IPS DF 6.9 (cell line): Measurements from ENCODE around the gene GPD1.
A peak's percentile ranks its signal among the peaks of the same experiment; 100 is the strongest.

Source experiments
- DNase-seq: peaks from one replicate; pipeline ENCODE4 v3.0.0-alpha.2; 2013; ENCODE audit warnings: low read depth, low spot score
- H3K27ac ChIP-seq: one replicate; pipeline ENCODE4 v1.5.1; 2013; ENCODE audit warnings: low read length, control low read depth
- H3K27me3 ChIP-seq: 2 replicates; pipeline ENCODE4 v1.6.1; 2013; ENCODE audit warnings: mild to moderate bottlenecking, low read length; ENCODE audit not compliant: control insufficient read depth, insufficient read depth
- H3K36me3 ChIP-seq: 2 replicates; pipeline ENCODE4 v1.6.1; 2013; ENCODE audit warnings: low read length; ENCODE audit not compliant: control insufficient read depth, insufficient read depth
- H3K4me1 ChIP-seq: 2 replicates; pipeline ENCODE4 v1.6.1; 2013; ENCODE audit warnings: low read length; ENCODE audit not compliant: control insufficient read depth, insufficient read depth
- H3K4me3 ChIP-seq: 2 replicates; pipeline ENCODE4 v1.5.1; 2013; ENCODE audit warnings: mild to moderate bottlenecking, low read length
- H3K9me3 ChIP-seq: 2 replicates; pipeline ENCODE4 v1.6.1; 2013; ENCODE audit warnings: low read length, inconsistent platforms; ENCODE audit not compliant: control insufficient read depth, insufficient read depth
- WGBS: extraction: QIAGEN DNeasy Blood & Tissue Kit; methylation state at CpG from one replicate; pipeline ENCODE4 v1.1.7; 2013; ENCODE audit warnings: mixed read lengths, missing lambda C conversion rate; ENCODE audit not compliant: insufficient read length, insufficient coverage; 5-methylcytosine and 5-hydroxymethylcytosine counted together

The GPD1 gene

DNA sequence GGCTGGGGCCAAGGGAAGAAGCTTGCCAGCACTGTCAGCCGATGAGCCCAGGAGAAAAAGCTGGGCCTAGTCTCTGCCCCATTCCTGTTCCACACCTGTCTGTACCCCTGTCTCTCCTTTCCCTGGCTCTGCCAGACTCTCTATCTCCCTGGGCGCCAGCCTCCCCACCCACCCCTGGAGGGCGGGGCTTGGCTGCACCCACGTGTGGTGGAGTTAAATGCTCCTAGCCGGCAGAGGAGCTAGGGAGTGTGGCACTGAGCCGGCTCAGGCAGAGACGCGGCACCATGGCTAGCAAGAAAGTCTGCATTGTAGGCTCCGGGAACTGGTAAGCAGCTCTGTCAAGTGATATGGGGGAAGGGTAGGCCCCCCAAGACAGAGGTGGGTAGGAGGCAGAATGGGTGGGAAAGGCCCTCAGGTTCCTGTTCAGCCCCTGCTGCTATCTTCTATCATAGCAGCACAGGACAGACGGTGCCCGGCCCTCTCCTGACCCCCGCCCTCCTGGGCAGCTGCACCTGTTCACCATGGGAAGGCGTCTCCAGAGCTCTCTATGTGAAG, at the start of gene GPD1:
TSS of gene GPD1 (plus strand) at position 242 of the 555 bp plus-strand sequence. CDS start at position 285, 43 bp downstream.
- no peak within 1 kb of the TSS for H3K4me3 ChIP-seq
- WGBS, result no CpG with 5 or more reads among the region's 13 CpGs
- no peak for DNase-seq
- H3K27ac ChIP-seq, result no peak within 1 kb of the TSS
- peaks cover 7% of the 10 kb centered on the region; the same call in 1 of the 2 replicates for H3K36me3 ChIP-seq
- peaks cover 4% of the 10 kb centered on the region for H3K4me1 ChIP-seq
- H3K27me3 ChIP-seq, result no peaks in the 10 kb centered on the region
- H3K9me3 ChIP-seq, result no peaks in the 10 kb centered on the region

GRCh38 chr12:50055831-50056638, 47.8 kb upstream of the GPD1 start:
- Histone ChIP-seq H3K4me1 (peaks cover 4% of the 10 kb centered on the region), H3K36me3 (no peaks in the 10 kb centered on the region), H3K27ac (no peak overlapping the region), H3K27me3 (peaks cover 49% of the 10 kb centered on the region), H3K4me3 (no peak overlapping the region), H3K9me3 (no peaks in the 10 kb centered on the region)
- no peak for DNase-seq
- WGBS, result no CpG with 5 or more reads among the region's 17 CpGs

DNA sequence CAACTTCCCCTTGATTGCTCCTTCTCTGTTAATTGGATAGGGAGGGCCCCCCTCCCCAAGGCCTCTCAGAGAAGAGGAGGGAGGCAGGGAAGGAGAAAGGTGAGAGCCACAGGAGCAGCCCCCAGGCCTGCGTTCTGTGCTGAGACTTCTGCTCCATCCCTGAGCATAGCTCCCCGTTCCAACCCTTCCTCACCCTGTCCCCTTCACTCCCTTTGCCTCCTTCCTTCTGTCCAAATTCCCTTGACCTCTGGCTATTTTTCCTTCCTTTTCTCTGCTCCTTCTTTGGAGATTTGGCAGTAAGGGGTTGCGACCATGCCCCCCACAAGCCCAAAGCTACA, 47.2 kb upstream of the GPD1 start:
- Histone ChIP-seq H3K4me3 (peak overlapping the region; percentile 41; the same call in 1 of the 2 replicates), H3K9me3 (no peaks in the 10 kb centered on the region), H3K36me3 (no peaks in the 10 kb centered on the region), H3K27ac (no peak overlapping the region), H3K27me3 (peaks cover 49% of the 10 kb centered on the region), H3K4me1 (peaks cover 4% of the 10 kb centered on the region)
- no CpG with 5 or more reads among the region's 3 CpGs for WGBS
- DNase-seq, result no peak

DNA sequence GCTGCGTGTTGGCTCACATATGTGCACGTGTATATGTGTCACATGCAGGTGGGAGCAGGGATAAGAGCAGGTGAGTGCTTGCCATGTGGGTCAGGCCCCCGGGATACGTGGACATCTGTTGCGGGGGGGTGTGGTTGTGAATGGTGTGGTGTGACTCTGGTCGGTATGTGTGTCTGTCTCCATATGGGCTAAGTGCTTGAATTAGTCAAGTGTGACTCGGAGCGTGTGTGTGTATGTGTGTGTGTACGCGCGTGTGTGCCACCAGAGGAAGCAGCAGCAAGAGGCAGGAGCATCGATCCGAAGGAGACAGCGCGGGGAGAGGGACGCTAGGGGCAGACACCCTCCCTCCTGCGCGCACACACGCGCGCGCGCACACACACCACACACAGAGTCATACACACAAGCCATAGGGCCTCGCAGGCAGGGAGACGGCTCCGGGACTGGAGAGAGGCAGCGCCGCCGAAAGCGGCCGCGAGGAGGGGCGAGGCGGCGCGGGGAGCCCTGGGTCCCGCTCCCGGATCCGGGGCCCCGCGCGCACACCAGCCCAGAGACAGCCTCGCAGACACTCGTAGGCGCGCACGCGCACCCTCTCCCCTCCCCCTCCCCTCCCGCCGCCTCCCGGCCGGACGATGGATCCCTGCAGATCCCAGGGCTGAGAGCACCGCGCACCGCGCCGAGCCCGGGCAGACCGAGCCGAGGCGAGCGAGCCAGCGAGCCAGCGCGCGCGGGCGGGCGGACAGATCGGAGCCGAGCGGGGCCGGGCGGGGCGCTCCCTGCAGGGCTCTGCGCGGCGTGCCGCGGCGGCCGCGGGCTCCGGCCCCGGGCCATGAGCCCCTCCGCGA, 46.6 kb upstream of the GPD1 start, which contains the start of gene ASIC1:
TSS of gene ASIC1 (plus strand) at position 597 of the 842 bp plus-strand sequence. CDS start 1,171 bp downstream, outside the sequence.
- DNase-seq, result no peak
- WGBS, result no CpG with 5 or more reads among the region's 88 CpGs
- H3K27me3 ChIP-seq, result peaks cover 47% of the 10 kb centered on the region
- H3K36me3 ChIP-seq, result no peaks in the 10 kb centered on the region
- peaks cover 4% of the 10 kb centered on the region for H3K4me1 ChIP-seq
- H3K4me3 ChIP-seq, result peak within 1 kb of the TSS; percentile 41; the same call in 1 of the 2 replicates
- H3K9me3 ChIP-seq, result no peaks in the 10 kb centered on the region
- H3K27ac ChIP-seq, result no peak within 1 kb of the TSS

DNA sequence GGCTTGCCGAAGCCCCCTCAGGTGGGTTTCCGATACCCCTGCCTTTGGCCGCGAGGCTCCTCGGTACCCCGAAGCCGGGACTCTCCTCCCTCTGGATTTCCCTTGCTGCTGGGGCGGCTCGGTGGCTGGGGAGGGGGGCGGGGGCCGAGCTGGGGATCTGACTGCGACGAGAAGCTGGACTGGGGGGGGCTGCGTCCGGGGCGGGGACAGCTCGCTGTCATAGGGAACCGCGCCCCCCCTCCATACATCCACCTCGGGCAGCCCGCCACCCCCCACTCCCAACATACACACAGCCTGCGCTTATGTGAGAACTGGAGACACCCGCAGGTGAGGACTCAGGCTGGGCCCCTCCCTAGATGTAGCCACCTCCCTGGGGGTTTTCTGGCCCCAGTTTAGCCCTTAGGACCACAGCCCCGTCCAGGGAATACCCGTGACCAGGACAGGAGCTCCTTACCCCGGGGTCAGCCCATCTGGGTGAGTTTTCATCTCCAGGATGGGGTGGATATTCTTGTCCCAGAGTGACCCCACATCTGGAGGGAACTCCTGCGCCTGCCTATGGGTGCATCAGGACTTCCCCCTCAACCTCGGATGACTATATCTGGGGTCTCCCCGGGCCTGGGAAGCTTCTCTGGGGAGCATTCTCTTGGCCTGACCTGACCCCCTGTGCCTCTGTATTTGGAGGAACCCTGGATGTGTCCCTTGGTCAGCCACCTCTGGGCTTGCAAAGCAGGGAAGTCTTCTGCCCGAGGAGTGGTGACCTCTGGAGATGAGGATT, 45.7 kb upstream of the GPD1 start:
- Histone ChIP-seq H3K4me1 (peaks cover 4% of the 10 kb centered on the region), H3K9me3 (no peaks in the 10 kb centered on the region), H3K27ac (no peak overlapping the region), H3K4me3 (peak overlapping the region; percentile 41; the same call in 1 of the 2 replicates), H3K27me3 (peaks cover 39% of the 10 kb centered on the region), H3K36me3 (no peaks in the 10 kb centered on the region)
- no peak for DNase-seq
- WGBS, result no CpG with 5 or more reads among the region's 30 CpGs

GRCh38 chr12:50058743-50059312, 45.0 kb upstream of the GPD1 start:
- no peaks in the 10 kb centered on the region for H3K9me3 ChIP-seq
- peaks cover 31% of the 10 kb centered on the region for H3K27me3 ChIP-seq
- DNase-seq, result no peak

DNA sequence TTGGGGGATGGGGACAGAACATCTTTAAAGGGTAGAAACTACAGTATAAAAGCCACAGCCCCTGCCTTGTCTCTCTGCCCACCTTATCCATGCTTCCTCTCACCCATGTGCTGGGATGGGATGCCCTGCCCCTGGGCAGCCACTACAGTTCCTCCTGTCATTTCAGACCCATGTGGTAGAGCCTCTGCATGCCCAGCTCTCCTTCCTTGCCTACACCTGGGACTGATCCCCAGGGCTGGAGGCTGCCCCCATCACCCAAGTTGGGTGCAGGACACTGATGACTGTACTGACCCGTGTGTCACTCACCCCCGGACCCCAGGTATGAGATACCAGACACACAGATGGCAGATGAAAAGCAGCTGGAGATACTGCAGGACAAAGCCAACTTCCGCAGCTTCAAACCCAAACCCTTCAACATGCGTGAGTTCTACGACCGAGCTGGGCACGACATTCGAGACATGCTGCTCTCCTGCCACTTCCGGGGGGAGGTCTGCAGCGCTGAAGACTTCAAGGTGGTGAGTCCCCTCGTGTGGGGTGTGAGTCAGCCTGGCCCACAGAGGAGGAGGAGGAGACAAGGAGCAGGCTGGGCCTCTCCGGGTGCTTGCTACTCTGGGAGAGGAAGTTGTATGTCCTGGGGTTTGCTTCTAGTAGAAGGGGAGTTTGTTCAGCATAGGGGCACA, 44.2 kb upstream of the GPD1 start:
- WGBS, result no CpG with 5 or more reads among the region's 12 CpGs
- H3K4me1 ChIP-seq, result peaks cover 4% of the 10 kb centered on the region
- H3K36me3 ChIP-seq, result no peaks in the 10 kb centered on the region
- no peaks in the 10 kb centered on the region for H3K9me3 ChIP-seq
- no peak overlapping the region for H3K4me3 ChIP-seq
- no peak for DNase-seq
- no peak overlapping the region for H3K27ac ChIP-seq
- peaks cover 30% of the 10 kb centered on the region for H3K27me3 ChIP-seq

More at GRCh38 chr12:50058743-50059312, 45.0 kb upstream of the GPD1 start:
- Histone ChIP-seq H3K4me1 (peaks cover 4% of the 10 kb centered on the region), H3K4me3 (no peak overlapping the region), H3K27ac (no peak overlapping the region), H3K36me3 (no peaks in the 10 kb centered on the region)
- WGBS, result no CpG with 5 or more reads among the region's 15 CpGs

- peaks cover 30% of the 10 kb centered on the region for H3K27me3 ChIP-seq
- no CpG with 5 or more reads among the region's 4 CpGs for WGBS
Measured at GRCh38 chr12:50060120-50060468, 43.7 kb upstream of the GPD1 start.

GRCh38 chr12:50061171-50061570, 42.6 kb upstream of the GPD1 start:
- WGBS, result no CpG with 5 or more reads among the region's 2 CpGs
- no peak overlapping the region for H3K27ac ChIP-seq
- no peak overlapping the region for H3K4me3 ChIP-seq
- H3K9me3 ChIP-seq, result no peaks in the 10 kb centered on the region
- DNase-seq, result no peak
- H3K36me3 ChIP-seq, result no peaks in the 10 kb centered on the region
- H3K27me3 ChIP-seq, result peaks cover 26% of the 10 kb centered on the region
- peaks cover 4% of the 10 kb centered on the region for H3K4me1 ChIP-seq

More at GRCh38 chr12:50060120-50060468, 43.7 kb upstream of the GPD1 start:
- H3K9me3 ChIP-seq, result no peaks in the 10 kb centered on the region
- DNase-seq, result no peak
- no peak overlapping the region for H3K4me3 ChIP-seq
- H3K4me1 ChIP-seq, result peaks cover 4% of the 10 kb centered on the region
- no peaks in the 10 kb centered on the region for H3K36me3 ChIP-seq
- H3K27ac ChIP-seq, result no peak overlapping the region
